ENCODE data around the gene FAM53B.
A peak's percentile ranks its signal among the peaks of the same experiment; 100 is the strongest.
"Not testable (repeated sequence)": the region's sequence is repeated elsewhere in the genome, so short reads cannot be mapped to it uniquely, and the experiment has no call there.

Gene FAM53B

GRCh38 chr10:124616040-124616835 is 127.9 kb downstream of the FAM53B start:
- no peak for TF ChIP-seq CTCF (IDR thresholded peaks at IDR 0.05; ENCODE audit: unreplicated experiment in 3 of 3)
- Mint-ChIP-seq H3K27me3 (ENCODE audit: low read depth) (no peaks in the 10 kb centered on the region), H3K4me1 (peaks cover 7% of the 10 kb centered on the region), H3K4me3 (no peak overlapping the region), H3K36me3 (ENCODE audit: low read depth) (peaks cover 3% of the 10 kb centered on the region), H3K27ac (no peak overlapping the region), H3K9me3 (no peaks in the 10 kb centered on the region)

DNA sequence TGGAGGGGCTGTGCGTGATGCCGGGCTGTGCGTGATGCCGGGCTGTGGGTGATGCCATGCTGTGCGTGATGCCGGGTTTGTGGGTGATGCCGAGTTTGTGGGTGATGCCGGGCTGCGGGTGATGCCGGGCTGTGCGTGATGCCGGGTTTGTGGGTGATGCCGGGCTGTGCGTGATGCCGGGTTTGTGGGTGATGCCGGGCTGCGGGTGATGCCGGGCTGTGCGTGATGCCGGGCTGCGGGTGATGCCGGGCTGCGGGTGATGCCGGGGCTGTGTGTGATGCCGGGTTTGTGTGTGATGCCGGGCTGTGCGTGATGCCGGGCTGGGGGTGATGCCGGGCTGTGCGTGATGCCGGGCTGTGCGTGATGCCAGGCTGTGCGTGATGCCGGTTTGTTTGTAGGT is 128.9 kb downstream of the FAM53B start:
- H3K4me3 Mint-ChIP-seq, result no peak overlapping the region
- H3K27me3 Mint-ChIP-seq (ENCODE audit: low read depth), result no peaks in the 10 kb centered on the region
- no peak for TF ChIP-seq CTCF (IDR thresholded peaks at IDR 0.05; ENCODE audit: unreplicated experiment in 3 of 3)
- no peaks in the 10 kb centered on the region for H3K9me3 Mint-ChIP-seq
- peaks cover 7% of the 10 kb centered on the region for H3K4me1 Mint-ChIP-seq
- H3K36me3 Mint-ChIP-seq (ENCODE audit: low read depth), result peaks cover 3% of the 10 kb centered on the region
- H3K27ac Mint-ChIP-seq, result no peak overlapping the region

- H3K4me1 Mint-ChIP-seq, result peaks cover 2% of the 10 kb centered on the region
- TF ChIP-seq CTCF (IDR thresholded peaks at IDR 0.05; ENCODE audit: unreplicated experiment in 3 of 3), result no peak
- H3K9me3 Mint-ChIP-seq, result no peaks in the 10 kb centered on the region
- H3K4me3 Mint-ChIP-seq, result no peak overlapping the region
- H3K27me3 Mint-ChIP-seq (ENCODE audit: low read depth), result no peaks in the 10 kb centered on the region
- H3K36me3 Mint-ChIP-seq (ENCODE audit: low read depth), result peaks cover 3% of the 10 kb centered on the region
- H3K27ac Mint-ChIP-seq, result no peak overlapping the region
Measured at GRCh38 chr10:124614003-124614659, 130.0 kb downstream of the FAM53B start.

- no peak overlapping the region for H3K4me3 Mint-ChIP-seq
Measured at GRCh38 chr10:124612611-124613498, 131.3 kb downstream of the FAM53B start.

GRCh38 chr10:124611738-124612137 is 132.4 kb downstream of the FAM53B start:
- H3K9me3 Mint-ChIP-seq, result no peaks in the 10 kb centered on the region
- no peak overlapping the region for H3K27ac Mint-ChIP-seq
- H3K4me3 Mint-ChIP-seq, result no peak overlapping the region
- TF ChIP-seq CTCF (IDR thresholded peaks at IDR 0.05; ENCODE audit: unreplicated experiment in 3 of 3), result no peak
- no peaks in the 10 kb centered on the region for H3K4me1 Mint-ChIP-seq
- H3K27me3 Mint-ChIP-seq (ENCODE audit: low read depth), result no peaks in the 10 kb centered on the region
- H3K36me3 Mint-ChIP-seq (ENCODE audit: low read depth), result peaks cover 3% of the 10 kb centered on the region

More at GRCh38 chr10:124612611-124613498, 131.3 kb downstream of the FAM53B start:
- H3K27me3 Mint-ChIP-seq (ENCODE audit: low read depth), result no peaks in the 10 kb centered on the region
- peak overlapping the region in 1 of 3 experiments; percentile 40 for H3K27ac Mint-ChIP-seq
- peaks cover 3% of the 10 kb centered on the region for H3K36me3 Mint-ChIP-seq (ENCODE audit: low read depth)
- H3K9me3 Mint-ChIP-seq, result no peaks in the 10 kb centered on the region
- no peaks in the 10 kb centered on the region for H3K4me1 Mint-ChIP-seq
- TF ChIP-seq CTCF (IDR thresholded peaks at IDR 0.05; ENCODE audit: unreplicated experiment in 3 of 3), result no peak

DNA sequence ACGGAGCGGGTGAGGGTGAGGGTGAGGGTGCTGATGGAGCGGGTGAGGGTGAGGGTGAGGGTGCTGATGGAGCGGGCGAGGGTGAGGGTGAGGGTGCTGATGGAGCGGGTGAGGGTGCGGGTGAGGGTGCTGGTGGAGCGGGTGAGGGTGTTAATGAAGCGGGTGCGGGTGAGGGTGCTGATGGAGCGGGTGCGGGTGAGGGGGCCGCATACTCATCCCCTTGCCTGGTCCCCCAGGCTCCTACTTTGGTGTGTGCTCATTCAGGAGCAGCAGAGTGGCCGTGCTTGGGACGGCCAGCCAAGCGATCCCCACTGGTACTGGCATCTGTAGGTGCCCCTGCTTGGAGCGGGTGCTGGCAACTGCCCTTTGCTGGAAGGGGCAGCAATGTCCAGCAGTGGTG is 133.3 kb downstream of the FAM53B start:
- not testable (repeated sequence) for H3K9me3 Mint-ChIP-seq; H3K36me3 Mint-ChIP-seq (ENCODE audit: low read depth); H3K27me3 Mint-ChIP-seq (ENCODE audit: low read depth); H3K4me1 Mint-ChIP-seq; H3K27ac Mint-ChIP-seq; H3K4me3 Mint-ChIP-seq

- not testable (repeated sequence) for H3K27me3 Mint-ChIP-seq (ENCODE audit: low read depth); H3K4me1 Mint-ChIP-seq; H3K9me3 Mint-ChIP-seq; H3K36me3 Mint-ChIP-seq (ENCODE audit: low read depth); H3K4me3 Mint-ChIP-seq; H3K27ac Mint-ChIP-seq
Measured at GRCh38 chr10:124610186-124610585, 134.0 kb downstream of the FAM53B start.
